Measurements from ENCODE around the gene STXBP6. TPM values are rescaled to one million over a fixed set of nuclear protein-coding genes. Genes with fewer than 3 reads are reported as not detected.

Gene STXBP6
- total RNA-seq, 8 experiments from 2014 or later = 1.0 to 13.2 (median 4.4) TPM

DNA sequence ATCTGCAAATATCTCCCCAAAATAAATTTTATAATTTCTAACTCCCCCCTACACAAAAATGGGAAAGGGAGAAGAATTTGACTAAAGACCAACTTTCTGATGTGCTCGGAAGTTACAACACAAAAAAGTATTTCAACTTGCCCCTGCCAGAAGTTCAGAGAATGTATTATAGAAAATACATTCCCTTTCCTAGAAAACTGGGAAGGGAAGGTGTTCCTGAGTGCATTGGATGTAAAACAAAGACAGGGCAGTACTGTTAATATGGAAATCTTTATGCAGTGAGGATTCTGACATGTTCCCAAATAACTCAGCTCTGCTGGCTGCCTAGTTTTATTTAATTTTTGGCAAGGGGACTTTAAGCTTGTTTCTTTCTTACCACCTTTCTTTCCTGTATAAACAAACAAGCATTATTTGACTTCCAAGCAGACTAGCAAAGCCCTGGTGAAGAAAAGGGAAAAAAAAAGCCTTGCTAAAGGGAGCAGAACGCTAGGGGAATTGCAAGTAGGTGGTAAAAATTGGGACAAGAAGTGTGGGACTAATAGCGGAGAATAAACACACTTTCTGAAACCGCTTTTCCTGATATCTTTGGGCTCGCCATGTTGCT is 124.1 kb downstream of the STXBP6 start:
- Histone ChIP-seq H3K27ac (no peak overlapping the region), H3K4me3 (no peak overlapping the region), H3K4me1 (replicated peaks in 1 of 2) (peaks cover 0 to 4% of the 10 kb centered on the region in 2 donors)
- peak in 1 of 8 experiments; percentile 17 for ATAC-seq (replicated peaks in 6 of 8)
- in situ Hi-C loops (cut with MboI; ENCODE audit: low pct_unique_long_range_greater_than_20kb in 2 of 9, low sequenced_read_pairs in 9 of 9, unreplicated experiment in 9 of 9) = no loop called here
- WGBS, 10 experiments = 19 to 85% (median 79%) methylated on average over 1 to 5 of the region's 5 CpGs; no CpG with 5 or more reads in 2 of the 10 experiments

GRCh38 chr14:24924544-24924943 is 125.4 kb downstream of the STXBP6 start:
- in situ Hi-C loops (cut with MboI; ENCODE audit: low pct_unique_long_range_greater_than_20kb in 2 of 9, low sequenced_read_pairs in 9 of 9, unreplicated experiment in 9 of 9) = no loop called here
- H3K4me1 ChIP-seq (replicated peaks in 1 of 2) = peaks cover 0 to 4% of the 10 kb centered on the region in 2 donors
- 31 to 100% (median 81%) methylated on average over 1 to 2 of the region's 3 CpGs; no CpG with 5 or more reads in 2 of the 10 experiments for WGBS, 10 experiments

DNA sequence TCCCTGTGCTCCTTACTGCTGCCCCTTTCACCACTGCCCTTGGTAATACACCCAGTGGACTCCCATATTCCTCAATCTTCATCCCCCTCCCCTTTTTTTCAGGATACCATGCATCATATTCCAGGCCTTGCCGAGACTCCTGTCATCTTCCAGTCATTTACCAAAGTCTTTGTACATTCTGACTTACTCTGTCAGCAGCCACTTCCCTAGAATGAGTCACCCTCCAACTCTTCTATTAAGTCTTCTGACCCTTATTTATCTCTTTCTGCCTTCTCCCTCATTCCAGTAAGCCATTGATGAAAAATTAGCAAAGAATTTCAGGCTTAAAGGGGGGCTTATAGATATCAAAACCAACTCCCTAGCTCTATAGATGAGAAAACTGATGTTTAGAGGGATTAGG is 128.0 kb downstream of the STXBP6 start:
- Histone ChIP-seq H3K4me3 (no peak overlapping the region), H3K4me1 (replicated peaks in 1 of 2) (no peaks in the 10 kb centered on the region), H3K27ac (no peak overlapping the region)
- in situ Hi-C loops (cut with MboI; ENCODE audit: low pct_unique_long_range_greater_than_20kb in 2 of 9, low sequenced_read_pairs in 9 of 9, unreplicated experiment in 9 of 9) = no loop called here
- WGBS, 10 experiments = 0 to 80% (median 71%) methylated on average over 1 of the region's 1 CpG; no CpG with 5 or more reads in 5 of the 10 experiments
- peak in 2 of 8 experiments; percentile 49 to 82 for ATAC-seq (replicated peaks in 6 of 8)

More at GRCh38 chr14:24924544-24924943, 125.4 kb downstream of the STXBP6 start:
- H3K27ac ChIP-seq = no peak overlapping the region
- ATAC-seq (replicated peaks in 6 of 8) = no peak
- H3K4me3 ChIP-seq = no peak overlapping the region

GRCh38 chr14:24920265-24921075 is 129.5 kb downstream of the STXBP6 start:
- no peak for ATAC-seq (replicated peaks in 6 of 8)
- Histone ChIP-seq H3K27ac (no peak overlapping the region), H3K4me1 (replicated peaks in 1 of 2) (no peaks in the 10 kb centered on the region), H3K4me3 (no peak overlapping the region)
- WGBS, 10 experiments = 32 to 100% (median 90%) methylated on average over 2 to 4 of the region's 4 CpGs
- in situ Hi-C loops (cut with MboI; ENCODE audit: low pct_unique_long_range_greater_than_20kb in 2 of 9, low sequenced_read_pairs in 9 of 9, unreplicated experiment in 9 of 9) = no loop called here

GRCh38 chr14:24918822-24919221 is 131.1 kb downstream of the STXBP6 start:
- Histone ChIP-seq H3K4me1 (replicated peaks in 1 of 2) (no peaks in the 10 kb centered on the region), H3K4me3 (no peak overlapping the region), H3K27ac (no peak overlapping the region)
- WGBS, 10 experiments = 18 to 93% (median 72%) methylated on average over 2 to 4 of the region's 4 CpGs; no CpG with 5 or more reads in 2 of the 10 experiments
- in situ Hi-C loops (cut with MboI; ENCODE audit: low pct_unique_long_range_greater_than_20kb in 2 of 9, low sequenced_read_pairs in 9 of 9, unreplicated experiment in 9 of 9) = no loop called here
- ATAC-seq (replicated peaks in 6 of 8) = no peak

- no peak overlapping the region for H3K27ac ChIP-seq
- no peak overlapping the region for H3K4me3 ChIP-seq
- ATAC-seq (replicated peaks in 6 of 8) = peak in 1 of 8 experiments; percentile 54
- WGBS, 10 experiments = 37 to 100% (median 81%) methylated on average over 1 to 2 of the region's 2 CpGs; no CpG with 5 or more reads in 2 of the 10 experiments
- no peaks in the 10 kb centered on the region for H3K4me1 ChIP-seq (replicated peaks in 1 of 2)
- in situ Hi-C loops (cut with MboI; ENCODE audit: low pct_unique_long_range_greater_than_20kb in 2 of 9, low sequenced_read_pairs in 9 of 9, unreplicated experiment in 9 of 9) = no loop called here
Measured at GRCh38 chr14:24915958-24916595, 133.9 kb downstream of the STXBP6 start.

DNA sequence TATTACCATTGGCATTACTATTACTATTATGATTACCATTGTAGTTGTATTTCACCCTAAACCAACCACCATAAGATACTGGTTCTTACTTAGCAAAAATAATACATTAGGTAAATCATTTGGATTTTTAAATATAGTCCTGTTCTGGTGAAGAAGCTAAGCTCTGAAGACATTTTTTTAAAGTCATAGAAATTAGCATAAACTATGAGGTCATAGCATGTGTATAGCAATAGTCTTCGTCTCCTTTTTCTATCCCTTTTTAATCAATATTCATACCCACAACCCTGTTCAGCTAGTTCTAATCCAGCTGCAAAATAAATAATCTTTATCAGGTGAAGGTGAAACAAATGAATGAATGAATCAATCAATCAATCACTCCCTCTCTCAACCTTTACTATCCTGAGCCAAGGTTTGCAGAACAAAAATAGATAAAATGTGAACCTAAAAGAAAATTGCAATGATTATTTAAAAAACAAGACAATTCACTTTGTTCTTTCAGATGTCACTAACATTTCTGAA is 134.5 kb downstream of the STXBP6 start:
- Histone ChIP-seq H3K4me1 (replicated peaks in 1 of 2) (no peaks in the 10 kb centered on the region), H3K4me3 (no peak overlapping the region), H3K27ac (no peak overlapping the region)
- WGBS, 10 experiments = 33 to 100% (median 96%) methylated on average over 1 of the region's 1 CpG; no CpG with 5 or more reads in 2 of the 10 experiments
- peak in 1 of 8 experiments; percentile 34 for ATAC-seq (replicated peaks in 6 of 8)
- in situ Hi-C loops (cut with MboI; ENCODE audit: low pct_unique_long_range_greater_than_20kb in 2 of 9, low sequenced_read_pairs in 9 of 9, unreplicated experiment in 9 of 9) = no loop called here

- H3K27ac ChIP-seq = no peak overlapping the region
- in situ Hi-C loops (cut with MboI; ENCODE audit: low pct_unique_long_range_greater_than_20kb in 2 of 9, low sequenced_read_pairs in 9 of 9, unreplicated experiment in 9 of 9) = no loop called here
- no peak for ATAC-seq (replicated peaks in 6 of 8)
- H3K4me3 ChIP-seq = no peak overlapping the region
- H3K4me1 ChIP-seq (replicated peaks in 1 of 2) = no peaks in the 10 kb centered on the region
- 40 to 100% (median 62%) methylated on average over 1 of the region's 1 CpG; no CpG with 5 or more reads in 3 of the 10 experiments for WGBS, 10 experiments
Measured at GRCh38 chr14:24913746-24914145, 136.2 kb downstream of the STXBP6 start.

DNA sequence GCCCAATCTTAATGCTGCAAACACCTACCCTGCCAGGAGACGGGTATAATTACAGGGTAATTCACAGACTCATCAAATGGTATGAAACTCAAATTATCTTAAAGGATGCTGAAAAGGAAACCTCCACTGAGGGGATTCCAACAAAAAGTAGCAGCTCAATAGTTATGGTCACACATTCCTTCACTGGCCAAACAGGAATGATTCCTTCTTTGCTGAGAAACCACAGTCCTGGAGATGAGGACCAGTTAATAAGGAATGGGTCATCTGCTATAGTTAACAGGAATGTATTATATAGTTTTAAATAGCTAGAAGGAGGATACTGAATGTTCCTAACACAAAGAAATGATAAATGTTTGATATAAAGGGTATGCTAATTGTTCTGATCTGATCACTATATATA is 136.9 kb downstream of the STXBP6 start:
- Histone ChIP-seq H3K27ac (no peak overlapping the region), H3K4me3 (no peak overlapping the region), H3K4me1 (replicated peaks in 1 of 2) (no peaks in the 10 kb centered on the region)
- no peak for ATAC-seq (replicated peaks in 6 of 8)
- in situ Hi-C loops (cut with MboI; ENCODE audit: low pct_unique_long_range_greater_than_20kb in 2 of 9, low sequenced_read_pairs in 9 of 9, unreplicated experiment in 9 of 9) = no loop called here
- WGBS, 10 experiments = 20 to 100% (median 93%) methylated on average over 1 of the region's 1 CpG; no CpG with 5 or more reads in 7 of the 10 experiments

- WGBS, 10 experiments = 14 to 83% (median 58%) methylated on average over 3 to 5 of the region's 5 CpGs
- ATAC-seq (replicated peaks in 6 of 8) = peak in 4 of 8 experiments; percentile 47 to 90 (median 62)
Measured at GRCh38 chr14:24911324-24912109, 138.4 kb downstream of the STXBP6 start.

DNA sequence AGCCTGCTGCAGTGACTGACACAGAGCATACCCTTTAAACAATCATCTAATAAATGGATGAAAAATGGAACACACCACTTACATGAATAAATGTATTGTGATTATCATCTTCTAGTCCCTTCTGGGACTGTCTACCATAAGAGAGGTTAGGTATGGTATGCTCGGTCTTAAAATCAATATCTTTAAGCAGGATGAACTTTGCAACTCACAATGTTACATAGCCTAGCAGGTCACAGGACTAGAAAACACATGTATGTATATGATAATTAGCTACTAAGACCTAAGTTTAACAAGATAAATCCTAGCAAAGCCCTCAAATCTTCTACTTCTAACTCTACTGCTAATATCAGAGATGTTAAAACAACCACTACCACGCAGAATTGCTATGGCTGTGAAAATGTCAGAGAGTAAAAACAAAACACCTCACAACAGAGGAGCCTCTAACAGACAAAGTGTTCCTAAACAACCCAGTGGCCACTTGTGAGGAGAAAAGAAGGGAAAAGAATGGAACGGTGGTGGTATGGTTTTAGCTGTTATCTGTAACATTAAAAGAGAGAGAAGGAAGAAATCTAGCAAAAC is 139.4 kb downstream of the STXBP6 start:
- in situ Hi-C loops (cut with MboI; ENCODE audit: low pct_unique_long_range_greater_than_20kb in 2 of 9, low sequenced_read_pairs in 9 of 9, unreplicated experiment in 9 of 9) = no loop called here

More at GRCh38 chr14:24911324-24912109, 138.4 kb downstream of the STXBP6 start:
- in situ Hi-C loops (cut with MboI; ENCODE audit: low pct_unique_long_range_greater_than_20kb in 2 of 9, low sequenced_read_pairs in 9 of 9, unreplicated experiment in 9 of 9) = no loop called here
- H3K4me3 ChIP-seq = no peak overlapping the region
- no peaks in the 10 kb centered on the region for H3K4me1 ChIP-seq (replicated peaks in 1 of 2)
- H3K27ac ChIP-seq = no peak overlapping the region

More for the DNA sequence above, 139.4 kb downstream of the STXBP6 start:
- ATAC-seq (replicated peaks in 6 of 8) = no peak
- H3K4me1 ChIP-seq (replicated peaks in 1 of 2) = no peaks in the 10 kb centered on the region
- H3K27ac ChIP-seq = no peak overlapping the region
- H3K4me3 ChIP-seq = no peak overlapping the region
- 53 to 100% (median 90%) methylated on average over 1 to 3 of the region's 3 CpGs; no CpG with 5 or more reads in 1 of the 10 experiments for WGBS, 10 experiments

Data from motor neuron (in vitro differentiated cells).